Tibial nerve (tissue), 4 donors: Measurements from ENCODE around the gene TBC1D4.

Source experiments
- EP300 ChIP-seq, 2 donors: sonication (generic); formaldehyde crosslinking; IDR thresholded peaks; one replicate each; pipeline ENCODE4 v1.6.1; 2017; ENCODE audit warnings: antibody characterized with exemption in 2 of 2, mild to moderate bottlenecking in 1 of 2
- POLR2A ChIP-seq, 2 donors: fragments of 450-650 bp; IDR thresholded peaks; one replicate each; pipeline ENCODE4 v1.6.1; 2017; ENCODE audit warnings: antibody characterized with exemption in 2 of 2, mild to moderate bottlenecking in 2 of 2, moderate library complexity in 2 of 2
- TF ChIP-seq, protein P1 (sequence below), 5 experiments: fragments of 200-600 bp in 3 of 5; fragments of 450-650 bp in 2 of 5; sonication (generic) in 3 of 5; IDR thresholded peaks; one replicate each; pipeline ENCODE4 v1.5.1; 2016 to 2019; ENCODE audit warnings: antibody characterized with exemption in 5 of 5, mild to moderate bottlenecking in 3 of 5, moderate library complexity in 2 of 5

DNA sequence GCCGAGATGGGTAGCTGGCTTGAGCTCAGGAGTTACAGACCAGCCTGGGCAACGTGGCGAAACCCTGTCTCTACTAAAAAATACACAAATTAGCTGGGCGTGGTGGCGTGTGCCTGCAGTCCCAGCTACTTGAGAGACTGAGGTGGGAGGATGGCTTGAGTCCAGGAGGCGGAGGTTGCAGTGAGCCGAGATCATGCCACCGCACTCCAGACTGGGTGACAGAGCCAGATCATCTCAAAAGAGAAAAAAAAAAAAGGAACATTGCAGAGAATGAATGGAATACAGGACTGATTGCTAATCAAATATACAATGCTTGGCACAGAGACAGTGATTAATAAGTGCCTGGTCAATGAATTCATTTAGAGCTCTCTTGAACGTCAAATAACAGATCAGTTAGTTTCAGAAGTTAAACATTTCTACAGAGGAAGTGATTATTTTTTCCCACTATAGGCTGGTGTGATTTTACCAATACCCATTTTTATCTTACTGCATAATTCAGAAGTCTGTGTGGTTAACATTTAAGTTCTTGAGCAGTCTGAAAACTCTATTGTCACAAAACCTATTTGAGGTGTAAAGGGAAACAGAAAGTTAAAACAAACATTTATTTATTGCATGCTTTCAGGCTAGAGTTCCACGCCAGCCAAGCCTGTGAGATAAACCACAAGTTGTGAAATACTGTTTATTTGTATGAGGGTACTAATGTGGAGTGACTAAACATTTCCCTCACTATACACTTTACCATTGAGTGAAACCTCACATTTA lies 7.7 kb upstream of the TBC1D4 start:
- TF ChIP-seq, protein P1, sequence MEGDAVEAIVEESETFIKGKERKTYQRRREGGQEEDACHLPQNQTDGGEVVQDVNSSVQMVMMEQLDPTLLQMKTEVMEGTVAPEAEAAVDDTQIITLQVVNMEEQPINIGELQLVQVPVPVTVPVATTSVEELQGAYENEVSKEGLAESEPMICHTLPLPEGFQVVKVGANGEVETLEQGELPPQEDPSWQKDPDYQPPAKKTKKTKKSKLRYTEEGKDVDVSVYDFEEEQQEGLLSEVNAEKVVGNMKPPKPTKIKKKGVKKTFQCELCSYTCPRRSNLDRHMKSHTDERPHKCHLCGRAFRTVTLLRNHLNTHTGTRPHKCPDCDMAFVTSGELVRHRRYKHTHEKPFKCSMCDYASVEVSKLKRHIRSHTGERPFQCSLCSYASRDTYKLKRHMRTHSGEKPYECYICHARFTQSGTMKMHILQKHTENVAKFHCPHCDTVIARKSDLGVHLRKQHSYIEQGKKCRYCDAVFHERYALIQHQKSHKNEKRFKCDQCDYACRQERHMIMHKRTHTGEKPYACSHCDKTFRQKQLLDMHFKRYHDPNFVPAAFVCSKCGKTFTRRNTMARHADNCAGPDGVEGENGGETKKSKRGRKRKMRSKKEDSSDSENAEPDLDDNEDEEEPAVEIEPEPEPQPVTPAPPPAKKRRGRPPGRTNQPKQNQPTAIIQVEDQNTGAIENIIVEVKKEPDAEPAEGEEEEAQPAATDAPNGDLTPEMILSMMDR (IDR thresholded peaks at IDR 0.05) = no peak
- TF ChIP-seq EP300 (IDR thresholded peaks at IDR 0.05) = no peak
- TF ChIP-seq POLR2A (IDR thresholded peaks at IDR 0.05) = no peak
